Kidney epithelial cell (primary cell): ENCODE data around the gene RANGAP1. TPM values are rescaled to one million over a fixed set of nuclear protein-coding genes. Genes with fewer than 3 reads are reported as not detected.

Experiments
- DNase-seq: peaks from one replicate; pipeline ENCODE4 v3.0.0-alpha.2; 2010; ENCODE audit warnings: low read depth
- H3K27me3 ChIP-seq: 2 replicates; pipeline ENCODE4 v1.6.0; 2011; ENCODE audit warnings: low read length; ENCODE audit not compliant: control insufficient read depth, insufficient read depth
- H3K36me3 ChIP-seq: 2 replicates; pipeline ENCODE4 v1.5.1; 2011; ENCODE audit warnings: low read length; ENCODE audit not compliant: control insufficient read depth, insufficient read depth
- H3K4me3 ChIP-seq: 2 replicates; pipeline ENCODE4 v1.5.1; 2011; ENCODE audit warnings: low read depth, mild to moderate bottlenecking, control low read depth, low read length
- total RNA-seq: library from RNA; depleted of rRNA; stranded (reverse); fragments of >200 nt; gene quantifications from 2 replicates; pipeline ENCODE4 v1.2.3, GENCODE V29; 2015
- TF ChIP-seq, protein P1 (sequence below): IDR thresholded peaks from 2 replicates; pipeline ENCODE4 v1.5.1; 2011; ENCODE audit warnings: mild to moderate bottlenecking, moderate library complexity, low read length, control low read depth, inconsistent platforms; ENCODE audit not compliant: insufficient read depth, poor library complexity, severe bottlenecking

Gene RANGAP1
- 131 and 133 TPM in 2 replicates for total RNA-seq

DNA sequence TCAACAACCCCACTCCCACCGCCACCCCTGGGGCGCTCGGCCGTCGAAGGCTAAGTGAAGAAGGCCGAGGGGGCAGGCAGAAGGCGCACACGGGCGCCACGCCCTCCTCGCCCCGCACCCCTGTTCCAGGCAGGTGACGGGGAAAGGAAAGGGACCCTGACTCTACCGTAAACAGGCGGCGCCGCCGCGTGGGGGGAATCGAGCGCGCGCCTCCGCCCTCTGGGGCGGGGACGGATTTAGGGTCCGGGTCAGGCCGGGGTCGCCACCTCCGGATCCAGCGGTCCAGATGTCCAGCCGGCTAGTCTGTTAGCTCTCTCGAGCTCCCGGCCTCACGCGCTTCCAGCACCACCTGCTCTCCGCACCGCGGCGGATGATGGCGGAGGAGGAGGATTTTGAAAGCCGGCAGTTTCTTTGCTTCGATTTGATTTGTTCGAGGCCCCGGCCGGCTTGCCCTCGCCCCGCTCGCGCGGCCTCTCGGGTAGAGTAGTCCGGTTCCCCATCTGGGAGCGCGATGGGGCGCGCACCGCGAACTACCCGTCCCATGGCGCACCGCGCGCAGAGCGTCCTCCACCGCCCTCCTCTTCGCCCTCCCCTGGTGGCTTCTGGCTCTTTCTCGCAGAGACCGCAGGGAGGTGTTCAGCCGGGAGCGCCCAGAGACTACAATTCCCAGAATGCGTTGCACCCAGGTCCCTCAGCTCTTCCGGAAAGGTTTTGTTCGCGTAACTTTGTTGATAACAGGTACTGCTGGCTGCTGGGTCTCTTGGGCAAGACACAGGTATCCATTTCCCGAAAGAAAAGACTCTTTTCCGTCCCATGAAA, at the start of gene RANGAP1:
TSS of gene RANGAP1 (minus strand) at position 368 of the 819 bp plus-strand sequence. CDS start 5,143 bp downstream, outside the sequence.
- Histone ChIP-seq H3K27me3 (no peaks in the 10 kb centered on the region), H3K36me3 (no peaks in the 10 kb centered on the region), H3K4me3 (peak within 1 kb of the TSS; percentile 82)
- TF ChIP-seq, protein P1, sequence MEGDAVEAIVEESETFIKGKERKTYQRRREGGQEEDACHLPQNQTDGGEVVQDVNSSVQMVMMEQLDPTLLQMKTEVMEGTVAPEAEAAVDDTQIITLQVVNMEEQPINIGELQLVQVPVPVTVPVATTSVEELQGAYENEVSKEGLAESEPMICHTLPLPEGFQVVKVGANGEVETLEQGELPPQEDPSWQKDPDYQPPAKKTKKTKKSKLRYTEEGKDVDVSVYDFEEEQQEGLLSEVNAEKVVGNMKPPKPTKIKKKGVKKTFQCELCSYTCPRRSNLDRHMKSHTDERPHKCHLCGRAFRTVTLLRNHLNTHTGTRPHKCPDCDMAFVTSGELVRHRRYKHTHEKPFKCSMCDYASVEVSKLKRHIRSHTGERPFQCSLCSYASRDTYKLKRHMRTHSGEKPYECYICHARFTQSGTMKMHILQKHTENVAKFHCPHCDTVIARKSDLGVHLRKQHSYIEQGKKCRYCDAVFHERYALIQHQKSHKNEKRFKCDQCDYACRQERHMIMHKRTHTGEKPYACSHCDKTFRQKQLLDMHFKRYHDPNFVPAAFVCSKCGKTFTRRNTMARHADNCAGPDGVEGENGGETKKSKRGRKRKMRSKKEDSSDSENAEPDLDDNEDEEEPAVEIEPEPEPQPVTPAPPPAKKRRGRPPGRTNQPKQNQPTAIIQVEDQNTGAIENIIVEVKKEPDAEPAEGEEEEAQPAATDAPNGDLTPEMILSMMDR = no peak
- peak; percentile 92 for DNase-seq

GRCh38 chr22:41334951-41335635, 49.1 kb upstream of the RANGAP1 start:
- H3K4me3 ChIP-seq = no peak overlapping the region
- peaks cover 2% of the 10 kb centered on the region for H3K36me3 ChIP-seq
- DNase-seq = no peak
- no peaks in the 10 kb centered on the region for H3K27me3 ChIP-seq
- TF ChIP-seq, protein P1 = no peak

DNA sequence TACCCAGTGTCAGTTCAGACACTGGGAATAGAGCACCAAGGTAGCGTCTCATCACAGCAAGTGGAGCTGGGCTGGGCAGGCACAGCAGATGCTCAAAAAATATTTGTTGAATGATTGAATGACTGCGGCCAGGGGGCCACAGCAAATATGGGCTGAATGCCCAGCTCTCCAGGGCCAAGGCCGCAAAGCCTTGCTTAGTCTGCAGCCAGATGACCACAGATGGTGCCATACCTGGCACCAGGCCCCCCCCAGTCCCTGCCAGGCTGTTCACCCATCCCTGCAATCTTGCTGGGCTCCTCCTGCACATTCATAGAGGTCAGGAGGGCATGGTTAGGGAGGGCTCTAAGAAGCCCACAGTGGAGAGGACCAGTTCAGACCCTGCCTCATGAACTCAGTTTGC, 48.2 kb upstream of the RANGAP1 start:
- no peaks in the 10 kb centered on the region for H3K27me3 ChIP-seq
- H3K4me3 ChIP-seq = no peak overlapping the region
- TF ChIP-seq, protein P1 = no peak
- H3K36me3 ChIP-seq = no peaks in the 10 kb centered on the region
- no peak for DNase-seq

DNA sequence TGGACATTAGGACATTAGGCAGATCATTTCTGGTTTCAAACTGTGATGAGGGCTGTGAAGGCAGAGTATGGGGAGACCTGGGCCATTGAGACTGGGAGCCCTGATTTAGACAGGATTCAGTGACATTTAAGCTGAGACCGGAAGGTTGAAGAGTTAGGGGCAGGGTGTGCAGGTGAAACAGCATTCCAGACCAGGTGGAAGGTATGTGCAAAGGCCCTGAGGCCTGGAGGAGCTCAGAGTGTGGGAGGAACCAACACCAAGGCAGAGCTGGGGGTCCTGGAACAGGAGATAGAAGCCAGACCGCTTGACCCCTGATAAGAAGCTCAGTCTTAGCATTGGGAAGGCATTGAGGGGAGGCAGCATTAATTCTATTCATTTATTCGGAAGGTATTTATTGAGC, 47.8 kb upstream of the RANGAP1 start:
- DNase-seq = no peak
- no peaks in the 10 kb centered on the region for H3K36me3 ChIP-seq

GRCh38 chr22:41332217-41332939, 46.4 kb upstream of the RANGAP1 start:
- Histone ChIP-seq H3K27me3 (no peaks in the 10 kb centered on the region), H3K36me3 (peaks cover 2% of the 10 kb centered on the region), H3K4me3 (no peak overlapping the region)
- no peak for DNase-seq
- TF ChIP-seq, protein P1 = no peak

More for the DNA sequence above, 47.8 kb upstream of the RANGAP1 start:
- Histone ChIP-seq H3K27me3 (no peaks in the 10 kb centered on the region), H3K4me3 (no peak overlapping the region)
- TF ChIP-seq, protein P1 = no peak
